HG03097 (cell line): Measurements from ENCODE around the gene STN1.

Experiments
- ATAC-seq: cut with Tn5 transposase; IDR thresholded peaks from one replicate; pipeline ENCODE4 v1.9.1; 2021; ENCODE audit not compliant: unreplicated experiment, low FRiP score

Gene STN1

GRCh38 chr10:103918053-103918846 lies at the start of gene STN1:
STN1 (minus strand) TSS chr10:103918184; CDS start chr10:103917594, 590 bp downstream.
- ATAC-seq: peak; percentile 82

GRCh38 chr10:103967448-103968071 lies 49.6 kb upstream of the STN1 start:
- peak; percentile 33 for ATAC-seq

DNA sequence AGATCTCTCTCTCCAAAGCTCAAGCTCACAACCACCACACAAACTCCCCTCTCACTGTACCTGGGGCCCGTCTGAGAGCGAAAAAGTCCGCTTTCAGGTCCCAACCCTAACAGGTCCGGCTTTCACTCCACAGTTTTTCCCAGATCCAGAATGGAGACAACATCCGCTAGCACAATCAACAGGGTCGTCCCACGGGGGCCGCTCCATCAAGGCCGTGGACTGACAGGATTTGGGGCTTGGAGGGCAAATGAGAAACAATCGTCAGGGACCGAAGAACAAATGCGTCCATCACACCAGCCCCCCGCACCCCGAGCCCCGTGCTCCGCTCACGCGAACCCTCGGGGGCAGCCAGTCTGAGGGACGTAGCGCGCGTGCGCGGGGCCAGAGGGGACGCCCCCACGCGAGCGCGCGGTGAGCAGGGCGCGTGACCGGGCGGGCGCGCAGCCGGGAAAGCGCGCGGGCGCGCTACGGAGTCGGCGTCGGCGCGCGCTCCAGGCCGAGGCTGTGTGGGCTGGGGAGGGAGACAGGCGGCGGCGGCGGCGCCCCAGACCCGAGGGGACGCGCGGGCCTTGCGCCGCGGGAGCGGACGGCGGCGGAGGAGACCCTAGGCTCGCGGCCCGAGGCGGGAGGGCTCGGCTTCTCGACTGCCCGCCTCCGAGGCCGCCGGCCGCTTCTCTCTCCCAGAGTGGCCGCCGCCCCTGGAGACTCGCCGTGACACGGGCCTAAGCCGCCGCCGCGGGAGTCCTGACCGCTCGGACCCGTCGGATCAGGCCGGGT lies 48.9 kb upstream of the STN1 start, which contains the start of gene SLK:
SLK (plus strand) TSS at position 470 of the 777 bp plus-strand sequence. CDS start 606 bp downstream, outside the sequence.
- ATAC-seq: peak; percentile 78

- ATAC-seq: no peak
These were observed 42.1 kb upstream of the STN1 start for GRCh38 chr10:103960103-103960502.

GRCh38 chr10:103958996-103959395 lies 41.0 kb upstream of the STN1 start:
- no peak for ATAC-seq

GRCh38 chr10:103954543-103954942 lies 36.6 kb upstream of the STN1 start:
- ATAC-seq: no peak

GRCh38 chr10:103951942-103952341 lies 34.0 kb upstream of the STN1 start:
- no peak for ATAC-seq

GRCh38 chr10:103951183-103951582 lies 33.2 kb upstream of the STN1 start:
- no peak for ATAC-seq

GRCh38 chr10:103949728-103950127 lies 31.7 kb upstream of the STN1 start:
- ATAC-seq: no peak

DNA sequence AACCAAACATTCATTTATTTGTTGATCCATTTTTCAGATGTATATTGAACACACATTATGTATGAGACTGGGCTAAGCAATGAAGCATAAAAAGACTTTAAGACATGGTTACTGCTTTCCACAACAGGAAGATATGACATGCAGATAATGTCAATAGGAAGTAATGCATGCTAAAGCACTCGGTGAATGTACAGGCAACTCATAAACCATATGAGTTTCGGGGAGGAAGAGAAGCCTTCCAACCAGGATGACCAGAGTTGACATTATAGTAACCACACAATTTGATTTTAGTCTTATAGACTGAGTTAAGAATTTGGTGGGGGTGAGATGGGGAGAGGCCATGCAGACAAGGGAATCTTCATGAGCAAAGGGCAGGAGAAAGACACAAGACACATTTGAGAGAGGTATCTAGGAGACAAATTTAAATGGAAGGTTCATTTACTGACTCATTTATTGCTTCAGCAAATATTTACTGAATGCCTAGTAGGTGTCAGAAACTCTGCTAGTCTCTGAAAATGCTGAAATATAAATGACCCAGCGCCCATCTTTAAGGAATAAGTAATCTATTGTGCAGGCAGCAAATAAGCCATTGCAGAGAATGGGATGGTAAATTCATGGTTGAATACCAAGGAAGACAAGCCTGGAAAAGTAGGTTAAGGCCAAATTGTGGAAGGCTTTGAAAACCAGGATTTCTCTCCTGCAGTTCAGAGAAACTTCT lies 30.0 kb upstream of the STN1 start:
- ATAC-seq: no peak

- ATAC-seq: no peak
These were observed 24.9 kb upstream of the STN1 start for GRCh38 chr10:103942866-103943265.

DNA sequence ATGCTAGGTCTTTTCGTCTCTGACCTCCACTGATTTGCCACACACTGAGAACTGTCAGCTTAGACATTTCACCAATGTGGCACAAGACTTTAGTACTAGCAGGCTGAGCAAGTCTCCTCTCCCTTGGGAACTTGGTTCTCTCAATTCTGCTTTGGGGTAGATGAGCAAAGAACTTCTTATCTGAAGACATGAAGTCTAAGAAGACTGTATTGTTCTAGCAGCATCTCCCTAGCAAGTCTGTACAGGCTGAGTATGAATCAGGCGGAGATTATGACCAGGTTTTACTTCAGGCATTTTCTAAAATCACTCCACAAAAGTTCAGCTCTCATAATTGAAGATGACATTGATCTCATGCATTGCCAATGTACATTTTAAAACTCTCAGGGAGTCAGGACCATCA lies 23.8 kb upstream of the STN1 start:
- no peak for ATAC-seq

DNA sequence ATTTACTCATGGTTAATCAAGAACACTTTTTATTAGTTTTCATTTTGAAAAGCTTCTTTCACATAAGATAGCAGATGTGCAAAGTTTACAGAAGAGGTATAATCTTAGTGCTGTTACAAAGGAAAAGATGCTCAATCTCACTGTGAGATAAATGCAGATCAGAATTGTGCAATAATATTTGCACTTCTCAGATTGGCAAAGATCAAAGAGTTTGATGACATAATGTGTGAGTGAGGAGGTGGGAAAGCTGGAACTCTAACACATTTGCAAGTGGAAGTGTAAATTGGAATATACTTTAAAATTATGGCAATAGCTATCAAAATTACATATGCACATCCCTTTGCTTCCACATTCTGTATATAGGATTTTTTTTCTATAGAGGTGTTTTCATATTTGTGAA lies 21.5 kb upstream of the STN1 start:
- ATAC-seq: no peak

DNA sequence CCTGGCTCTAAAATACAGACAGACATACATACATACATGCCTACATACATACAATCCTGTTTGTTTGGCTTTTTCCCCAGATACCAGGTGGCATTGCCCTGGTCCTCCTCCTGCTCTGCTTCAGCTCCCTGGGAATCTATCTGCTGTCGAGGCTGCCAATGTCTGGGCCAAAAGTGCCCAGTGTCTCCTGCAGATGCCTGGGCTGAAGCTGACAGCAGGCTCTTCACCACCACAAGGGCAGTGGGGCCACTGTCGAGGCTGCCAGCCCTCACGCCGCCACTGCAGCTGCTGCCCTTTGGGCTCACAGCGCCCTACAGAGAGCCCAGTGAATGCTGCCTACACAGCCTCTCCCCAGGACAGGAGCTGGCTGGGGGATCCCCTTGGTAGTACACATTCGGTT lies 18.0 kb upstream of the STN1 start:
- ATAC-seq: no peak

- no peak for ATAC-seq
These were observed 16.3 kb upstream of the STN1 start for GRCh38 chr10:103934308-103934707.

GRCh38 chr10:103933557-103934121 lies 15.7 kb upstream of the STN1 start:
- no peak for ATAC-seq

DNA sequence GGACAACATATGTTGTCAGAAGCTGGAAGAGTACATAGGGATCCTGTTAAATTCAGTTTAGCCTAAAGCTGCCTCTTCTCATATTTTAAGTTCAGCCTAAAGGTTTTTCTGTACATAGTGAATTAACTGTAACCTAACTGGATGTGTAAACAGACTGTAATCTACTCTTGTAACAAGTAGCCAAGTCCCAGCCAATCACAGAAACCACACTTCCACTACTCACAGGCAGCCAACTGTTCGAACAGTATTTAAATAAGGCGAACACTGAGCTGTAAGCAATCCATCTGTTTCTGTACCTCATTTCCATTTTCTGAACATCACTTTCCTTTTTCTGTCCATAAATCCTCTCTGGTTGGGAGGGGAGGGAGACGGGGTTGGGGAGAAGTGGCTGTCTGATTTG lies 15.0 kb upstream of the STN1 start:
- ATAC-seq: no peak

DNA sequence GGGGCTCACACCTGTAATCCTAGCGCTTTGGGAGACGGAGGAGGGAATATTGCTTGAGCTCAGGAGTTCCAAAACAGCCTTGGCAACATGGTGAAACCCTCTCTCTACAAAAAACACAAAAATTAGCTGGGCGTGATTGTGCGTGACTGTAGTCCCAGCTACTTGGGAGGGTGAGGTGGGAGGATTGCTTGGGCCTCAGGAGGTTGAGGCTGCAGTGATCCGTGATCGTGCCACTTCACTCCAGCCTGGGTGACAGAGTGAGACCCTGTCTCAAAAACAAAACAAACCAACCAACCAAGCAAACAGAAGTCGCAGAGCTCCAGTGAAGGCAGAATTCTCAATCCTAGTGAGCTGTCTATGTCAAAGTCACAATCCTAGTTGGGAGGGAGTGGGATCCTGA lies 14.3 kb upstream of the STN1 start:
- no peak for ATAC-seq

GRCh38 chr10:103931603-103932002 lies 13.6 kb upstream of the STN1 start:
- ATAC-seq: no peak

DNA sequence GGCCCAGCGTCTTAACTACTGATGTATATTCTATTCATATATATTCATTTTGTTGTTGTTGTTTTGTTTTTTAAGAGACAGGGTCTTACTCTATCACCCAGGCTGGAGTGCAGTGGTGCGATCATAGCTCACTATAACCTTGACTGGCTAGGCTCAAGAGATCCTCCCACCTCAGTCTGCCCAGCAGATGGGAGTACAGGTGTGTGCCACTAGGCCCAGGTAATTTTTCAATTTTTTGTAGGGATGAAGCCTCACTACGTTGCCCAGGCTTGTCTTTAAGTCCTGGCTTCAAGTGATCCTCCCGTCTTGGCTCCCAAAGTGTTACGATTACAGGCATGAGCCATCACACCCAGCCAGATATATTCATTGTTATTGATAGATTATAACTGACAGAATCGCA lies 12.9 kb upstream of the STN1 start:
- no peak for ATAC-seq
